Endothelial cell of umbilical vein (primary cell): ENCODE data around the gene CCDC85B.

Experiments
- CTCF ChIP-seq, 2 donors: IDR thresholded peaks; 1 replicate in 1 of 2; 2 replicates in 1 of 2; pipeline ENCODE4 v1.5.1; 2011; ENCODE audit warnings: low read length in 2 of 2, mild to moderate bottlenecking in 2 of 2, moderate library complexity in 2 of 2, control low read depth in 1 of 2, inconsistent platforms in 1 of 2, low read depth in 1 of 2; ENCODE audit not compliant: insufficient read depth in 1 of 2; ENCODE audit errors: extremely low read depth in 1 of 2
- JUN ChIP-seq: IDR thresholded peaks from 2 replicates; pipeline ENCODE4 v1.6.1; 2011; ENCODE audit warnings: borderline replicate concordance, low read depth; ENCODE audit not compliant: insufficient read length, insufficient read depth
- MYC ChIP-seq: IDR thresholded peaks from one replicate; pipeline ENCODE4 v1.6.1; 2011; ENCODE audit warnings: mild to moderate bottlenecking, low read depth, low read length
- POLR2A ChIP-seq: IDR thresholded peaks from 2 replicates; pipeline ENCODE4 v1.6.1; 2012; ENCODE audit warnings: low read depth, mild to moderate bottlenecking, control low read depth, low read length
- POLR2AphosphoS5 ChIP-seq: IDR thresholded peaks from 2 replicates; pipeline ENCODE4 v1.6.1; 2012; ENCODE audit warnings: low read depth, mild to moderate bottlenecking, control low read depth, low read length, moderate library complexity; ENCODE audit not compliant: insufficient read depth

- peak; percentile 99 for TF ChIP-seq POLR2A
- TF ChIP-seq POLR2AphosphoS5 = peak; percentile 100
- no peak for TF ChIP-seq MYC
- TF ChIP-seq CTCF (IDR thresholded peaks at IDR 0.05; ENCODE audit: extremely low read depth in 1 of 2, insufficient read depth in 1 of 2, low read depth in 1 of 2, low read length in 2 of 2) = no peak
- TF ChIP-seq JUN = no peak
These were observed 9.8 kb downstream of the CCDC85B start, which contains the start of gene FOSL1 for GRCh38 chr11:65900125-65900898.
